ENCODE results near the gene OPTC.

DNA sequence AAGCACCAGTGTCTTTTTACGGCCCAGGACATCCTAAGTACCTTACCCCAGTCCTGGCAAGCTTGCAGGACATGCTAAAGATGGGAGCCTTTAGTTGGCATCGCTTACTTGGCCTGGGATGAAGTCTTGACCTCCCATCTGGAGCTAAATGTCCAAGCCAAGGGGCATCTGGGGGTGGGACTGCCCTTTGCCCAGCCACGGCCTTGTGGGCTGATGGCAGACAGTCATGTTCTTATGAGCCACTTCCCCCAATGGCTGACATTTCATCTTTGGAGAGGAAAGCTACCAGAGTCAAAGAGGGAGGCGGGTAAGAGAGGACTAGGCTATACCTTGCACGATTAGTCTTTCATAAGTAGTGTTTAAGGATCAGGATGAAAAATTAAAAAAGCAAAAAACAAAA is 32.2 kb downstream of the OPTC start:
- TF ChIP-seq CTCF (IDR thresholded peaks at IDR 0.05; ENCODE audit: insufficient read depth, low read length, poor library complexity, severe bottlenecking) (no peak), EZH2phosphoT487 (conservative IDR thresholded peaks at IDR 0.05; ENCODE audit: low read length) (no peak)

Measured in SU-DHL-6 (cell line).